ENCODE data around the gene ACSS2. TPM values are rescaled to one million over a fixed set of nuclear protein-coding genes. Genes with fewer than 3 reads are reported as not detected.

Gene ACSS2
- total and polyA plus RNA-seq, 4 experiments from 2014 or later: 11.4 to 24.3 (median 17.0) TPM

- peaks cover 34% of the 10 kb centered on the region for H3K36me3 ChIP-seq (ENCODE audit: insufficient read depth, low read length)
- no peaks in the 10 kb centered on the region for H3K27me3 ChIP-seq (ENCODE audit: insufficient read depth, low read length)
- no peaks in the 10 kb centered on the region for H3K4me1 Mint-ChIP-seq
Observed at GRCh38 chr20:34940081-34940481, 63.7 kb downstream of the ACSS2 start.

GRCh38 chr20:34941226-34941625, 64.8 kb downstream of the ACSS2 start:
- DNase-seq: no peak
- intact Hi-C loops (cut with micrococcal nuclease): no loop called here
- H3K36me3 ChIP-seq (ENCODE audit: insufficient read depth, low read length): peaks cover 34% of the 10 kb centered on the region
- H3K4me1 Mint-ChIP-seq: peaks cover 0 to under 1% (median 0%) of the 10 kb centered on the region in 4 donors
- H3K9me3 ChIP-seq (ENCODE audit: control insufficient read depth in 1 of 2, low read length in 2 of 2): no peaks in the 10 kb centered on the region
- POLR2A ChIA-PET (ENCODE audit: partially characterized antibody): no interaction called here
- H3K27ac ChIP-seq (ENCODE audit: low read depth, low read length): no peak overlapping the region
- CTCF ChIA-PET (ENCODE audit: partially characterized antibody): interaction anchor here (1.3 kb wide), 1 partner anchor 67 kb away, joined by 6 read pairs; no protein-coding TSS in a partner anchor
- no peaks in the 10 kb centered on the region for H3K4me1 ChIP-seq (ENCODE audit: insufficient read depth, low read length)
- no peak overlapping the region for H3K4me3 Mint-ChIP-seq
- no peaks in the 10 kb centered on the region for H3K27me3 Mint-ChIP-seq
- no peak overlapping the region for H3K27ac Mint-ChIP-seq
- no peak overlapping the region for H3K4me3 ChIP-seq (ENCODE audit: low read length in 2 of 2)
- H3K27me3 ChIP-seq (ENCODE audit: insufficient read depth, low read length): no peaks in the 10 kb centered on the region
- H3K9me3 Mint-ChIP-seq: no peaks in the 10 kb centered on the region
- peaks cover 59% of the 10 kb centered on the region in 2 donors for H3K36me3 Mint-ChIP-seq

More at GRCh38 chr20:34940081-34940481, 63.7 kb downstream of the ACSS2 start:
- ChIA-PET CTCF (ENCODE audit: partially characterized antibody) (no interaction called here), POLR2A (ENCODE audit: partially characterized antibody) (no interaction called here)
- peaks cover 57 to 62% of the 10 kb centered on the region in 2 donors for H3K36me3 Mint-ChIP-seq
- Histone ChIP-seq H3K4me1 (ENCODE audit: insufficient read depth, low read length) (no peaks in the 10 kb centered on the region), H3K4me3 (ENCODE audit: low read length in 2 of 2) (no peak overlapping the region), H3K27ac (ENCODE audit: low read depth, low read length) (no peak overlapping the region), H3K9me3 (ENCODE audit: control insufficient read depth in 1 of 2, low read length in 2 of 2) (no peaks in the 10 kb centered on the region)
- intact Hi-C loops (cut with micrococcal nuclease): no loop called here
- DNase-seq: no peak
- H3K27me3 Mint-ChIP-seq: no peaks in the 10 kb centered on the region
- H3K9me3 Mint-ChIP-seq: no peaks in the 10 kb centered on the region
- H3K27ac Mint-ChIP-seq: no peak overlapping the region
- no peak overlapping the region for H3K4me3 Mint-ChIP-seq

GRCh38 chr20:34942301-34942700, 65.9 kb downstream of the ACSS2 start:
- Histone ChIP-seq H3K36me3 (ENCODE audit: insufficient read depth, low read length) (peaks cover 35% of the 10 kb centered on the region), H3K27ac (ENCODE audit: low read depth, low read length) (no peak overlapping the region), H3K27me3 (ENCODE audit: insufficient read depth, low read length) (no peaks in the 10 kb centered on the region), H3K4me1 (ENCODE audit: insufficient read depth, low read length) (no peaks in the 10 kb centered on the region), H3K4me3 (ENCODE audit: low read length in 2 of 2) (no peak overlapping the region), H3K9me3 (ENCODE audit: control insufficient read depth in 1 of 2, low read length in 2 of 2) (no peaks in the 10 kb centered on the region)
- peaks cover 54 to 62% of the 10 kb centered on the region in 2 donors for H3K36me3 Mint-ChIP-seq
- ChIA-PET POLR2A (ENCODE audit: partially characterized antibody) (no interaction called here), CTCF (ENCODE audit: partially characterized antibody) (interaction anchor here (1.2 to 1.3 kb wide), 2 partner anchors 9 to 68 kb away, joined by 3 to 6 read pairs; no protein-coding TSS in a partner anchor)
- H3K27me3 Mint-ChIP-seq: no peaks in the 10 kb centered on the region
- no peak overlapping the region for H3K4me3 Mint-ChIP-seq
- DNase-seq: no peak
- peak overlapping the region in 1 of 7 donors; percentile 24 for H3K27ac Mint-ChIP-seq
- H3K4me1 Mint-ChIP-seq: peaks cover 0 to 2% (median 0%) of the 10 kb centered on the region in 4 donors
- no peaks in the 10 kb centered on the region for H3K9me3 Mint-ChIP-seq
- intact Hi-C loops (cut with micrococcal nuclease): no loop called here

GRCh38 chr20:34943808-34944567, 67.6 kb downstream of the ACSS2 start:
- Mint-ChIP-seq H3K4me3 (no peak overlapping the region), H3K27me3 (no peaks in the 10 kb centered on the region)
- H3K27me3 ChIP-seq (ENCODE audit: insufficient read depth, low read length): no peaks in the 10 kb centered on the region

DNA sequence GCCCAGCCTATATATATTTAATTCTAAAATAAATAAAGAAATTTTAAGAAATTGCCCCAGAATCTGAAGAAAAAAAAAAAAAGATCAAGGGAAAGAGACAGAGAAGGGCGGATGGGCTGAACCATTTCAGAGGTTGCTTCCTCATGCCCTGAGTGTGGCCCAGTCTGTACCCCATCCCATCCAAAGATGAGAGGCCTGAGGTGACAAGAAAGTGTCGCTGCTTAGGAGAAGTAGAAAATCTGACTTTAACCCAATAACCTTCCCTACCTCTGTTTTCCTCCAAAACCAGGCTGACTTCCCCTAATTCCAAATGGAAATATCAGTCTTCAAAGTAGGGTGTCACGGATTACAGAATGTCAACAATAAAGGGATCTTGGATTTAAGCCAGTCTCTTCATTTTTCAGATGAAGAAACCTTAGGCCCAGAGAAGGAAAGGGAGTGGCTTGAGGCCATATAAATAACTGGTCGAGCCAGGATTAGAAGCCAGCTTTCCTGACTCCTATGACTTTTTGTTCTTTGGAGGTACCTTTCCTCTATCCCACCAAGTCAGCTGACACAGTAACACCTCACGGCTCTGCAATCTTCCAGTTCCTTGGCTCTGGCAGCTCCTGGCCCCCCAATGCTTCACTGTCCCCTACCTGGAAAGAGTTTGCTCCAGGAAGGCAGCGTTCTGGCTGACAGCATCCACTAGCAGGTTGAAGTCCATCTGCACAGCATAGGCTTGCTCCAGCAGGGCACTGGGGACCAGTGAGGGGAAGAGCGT, 69.1 kb downstream of the ACSS2 start:
- ChIA-PET POLR2A (ENCODE audit: partially characterized antibody) (no interaction called here), CTCF (ENCODE audit: partially characterized antibody) (no interaction called here)
- H3K27me3 Mint-ChIP-seq: no peaks in the 10 kb centered on the region
- Histone ChIP-seq H3K36me3 (ENCODE audit: insufficient read depth, low read length) (peaks cover 34% of the 10 kb centered on the region), H3K4me1 (ENCODE audit: insufficient read depth, low read length) (no peaks in the 10 kb centered on the region), H3K4me3 (ENCODE audit: low read length in 2 of 2) (no peak overlapping the region), H3K27me3 (ENCODE audit: insufficient read depth, low read length) (no peaks in the 10 kb centered on the region), H3K27ac (ENCODE audit: low read depth, low read length) (no peak overlapping the region), H3K9me3 (ENCODE audit: control insufficient read depth in 1 of 2, low read length in 2 of 2) (no peaks in the 10 kb centered on the region)
- no peaks in the 10 kb centered on the region for H3K9me3 Mint-ChIP-seq
- no peak overlapping the region for H3K27ac Mint-ChIP-seq
- DNase-seq: no peak
- no peak overlapping the region for H3K4me3 Mint-ChIP-seq
- peaks cover 51 to 60% of the 10 kb centered on the region in 2 donors for H3K36me3 Mint-ChIP-seq
- peaks cover 0 to 7% (median 2%) of the 10 kb centered on the region in 4 donors for H3K4me1 Mint-ChIP-seq
- intact Hi-C loops (cut with micrococcal nuclease): no loop called here

More at GRCh38 chr20:34943808-34944567, 67.6 kb downstream of the ACSS2 start:
- Histone ChIP-seq H3K36me3 (ENCODE audit: insufficient read depth, low read length) (peaks cover 35% of the 10 kb centered on the region), H3K4me1 (ENCODE audit: insufficient read depth, low read length) (no peaks in the 10 kb centered on the region), H3K4me3 (ENCODE audit: low read length in 2 of 2) (no peak overlapping the region), H3K27ac (ENCODE audit: low read depth, low read length) (no peak overlapping the region), H3K9me3 (ENCODE audit: control insufficient read depth in 1 of 2, low read length in 2 of 2) (no peaks in the 10 kb centered on the region)
- Mint-ChIP-seq H3K27ac (peak overlapping the region in 2 of 7 donors; percentile 30 to 34), H3K9me3 (no peaks in the 10 kb centered on the region), H3K4me1 (peaks cover 0 to 2% (median 0%) of the 10 kb centered on the region in 4 donors), H3K36me3 (peaks cover 45 to 59% of the 10 kb centered on the region in 2 donors)
- ChIA-PET POLR2A (ENCODE audit: partially characterized antibody) (interaction anchor here (1.5 kb wide), 1 partner anchor 12 kb away, joined by 5 read pairs; the partner anchor contains the start of genes GSS and MYH7B), CTCF (ENCODE audit: partially characterized antibody) (interaction anchor here (0.6 to 1.7 kb wide), 2 partner anchors 71 to 1074 kb away, joined by 4 read pairs; no protein-coding TSS in a partner anchor)
- intact Hi-C loops (cut with micrococcal nuclease): no loop called here
- no peak for DNase-seq

DNA sequence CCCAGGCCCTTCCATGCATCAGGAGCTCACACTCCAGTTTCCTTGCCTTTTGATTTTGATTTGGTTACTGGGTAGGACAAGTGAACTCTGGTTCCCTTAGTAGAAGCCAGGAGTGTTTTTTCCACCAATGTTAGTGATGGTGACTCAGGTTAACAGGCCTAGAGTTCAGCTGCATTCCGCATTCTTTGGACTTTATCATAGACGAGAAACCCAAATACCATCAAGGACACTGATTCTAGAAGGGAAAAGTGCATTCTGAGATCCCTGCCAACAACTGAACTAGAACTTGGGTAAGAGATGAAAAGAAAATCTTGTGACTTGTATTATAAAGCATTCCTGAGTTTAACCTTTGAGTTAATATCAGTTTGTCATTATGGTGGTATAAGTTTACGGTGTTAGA, 70.2 kb downstream of the ACSS2 start:
- no peaks in the 10 kb centered on the region for H3K27me3 Mint-ChIP-seq
- intact Hi-C loops (cut with micrococcal nuclease): no loop called here
- peaks cover 0 to 7% (median 2%) of the 10 kb centered on the region in 4 donors for H3K4me1 Mint-ChIP-seq
- H3K4me3 ChIP-seq (ENCODE audit: low read length in 2 of 2): no peak overlapping the region
- H3K36me3 Mint-ChIP-seq: peaks cover 45 to 54% of the 10 kb centered on the region in 2 donors
- ChIA-PET POLR2A (ENCODE audit: partially characterized antibody) (no interaction called here), CTCF (ENCODE audit: partially characterized antibody) (interaction anchor here (0.6 to 1.0 kb wide), 2 partner anchors 71 to 1589 kb away, joined by 3 to 4 read pairs; no protein-coding TSS in a partner anchor)
- H3K9me3 ChIP-seq (ENCODE audit: control insufficient read depth in 1 of 2, low read length in 2 of 2): no peaks in the 10 kb centered on the region
- H3K27ac ChIP-seq (ENCODE audit: low read depth, low read length): no peak overlapping the region
- H3K27ac Mint-ChIP-seq: peak overlapping the region in 1 of 7 donors; percentile 40
- DNase-seq: no peak
- H3K4me3 Mint-ChIP-seq: no peak overlapping the region
- H3K27me3 ChIP-seq (ENCODE audit: insufficient read depth, low read length): no peaks in the 10 kb centered on the region
- H3K9me3 Mint-ChIP-seq: no peaks in the 10 kb centered on the region
- peaks cover 33% of the 10 kb centered on the region for H3K36me3 ChIP-seq (ENCODE audit: insufficient read depth, low read length)
- no peaks in the 10 kb centered on the region for H3K4me1 ChIP-seq (ENCODE audit: insufficient read depth, low read length)

GRCh38 chr20:34947336-34947735, 70.9 kb downstream of the ACSS2 start:
- no peaks in the 10 kb centered on the region for H3K9me3 Mint-ChIP-seq
- H3K4me3 Mint-ChIP-seq: no peak overlapping the region
- peak overlapping the region in 1 of 7 donors; percentile 12 for H3K27ac Mint-ChIP-seq
- intact Hi-C loops (cut with micrococcal nuclease): no loop called here
- Histone ChIP-seq H3K4me3 (ENCODE audit: low read length in 2 of 2) (no peak overlapping the region), H3K4me1 (ENCODE audit: insufficient read depth, low read length) (no peaks in the 10 kb centered on the region), H3K27ac (ENCODE audit: low read depth, low read length) (no peak overlapping the region), H3K9me3 (ENCODE audit: control insufficient read depth in 1 of 2, low read length in 2 of 2) (no peaks in the 10 kb centered on the region), H3K36me3 (ENCODE audit: insufficient read depth, low read length) (peaks cover 26% of the 10 kb centered on the region), H3K27me3 (ENCODE audit: insufficient read depth, low read length) (no peaks in the 10 kb centered on the region)
- peaks cover 42 to 49% of the 10 kb centered on the region in 2 donors for H3K36me3 Mint-ChIP-seq
- no peak for DNase-seq
- H3K27me3 Mint-ChIP-seq: no peaks in the 10 kb centered on the region
- CTCF ChIA-PET (ENCODE audit: partially characterized antibody): no interaction called here
- peaks cover 0 to 7% (median 2%) of the 10 kb centered on the region in 4 donors for H3K4me1 Mint-ChIP-seq
- POLR2A ChIA-PET (ENCODE audit: partially characterized antibody): no interaction called here

All from CD4-positive, alpha-beta memory T cell (primary cell).